Ascending aorta (tissue), 2 donors: ENCODE results near the gene RIT2. TPM values are rescaled to one million over a fixed set of nuclear protein-coding genes. Genes with fewer than 3 reads are reported as not detected.

ENCODE experiments used
- DNase-seq, 2 donors: peaks; one replicate each; pipeline ENCODE4 v3.0.0-alpha.2; 2019; ENCODE audit warnings: low spot score in 2 of 2
- H3K27ac ChIP-seq, 2 donors: fragments of 200-600 bp; sonication (generic); one replicate each; pipeline ENCODE4 v1.5.1; 2016 to 2017; ENCODE audit warnings: mild to moderate bottlenecking in 1 of 2
- H3K27me3 ChIP-seq: fragments of 200-600 bp; sonication (generic); one replicate; pipeline ENCODE4 v1.5.1; 2017
- H3K36me3 ChIP-seq, 2 donors: fragments of 200-600 bp; sonication (generic); one replicate each; pipeline ENCODE4 v1.5.1; 2016
- H3K4me1 ChIP-seq, 2 donors: fragments of 200-600 bp; sonication (generic); one replicate each; pipeline ENCODE4 v1.5.1; 2016 to 2017; ENCODE audit warnings: mild to moderate bottlenecking in 1 of 2
- H3K4me3 ChIP-seq, 2 donors: fragments of 200-600 bp; sonication (generic); one replicate each; pipeline ENCODE4 v1.5.1; 2016 to 2017; ENCODE audit warnings: mild to moderate bottlenecking in 1 of 2
- H3K9me3 ChIP-seq, 2 donors: fragments of 200-600 bp; sonication (generic); one replicate each; pipeline ENCODE4 v1.5.1; 2016
- intact Hi-C: fragments of 100-400 bp; cut with DNase I; formaldehyde crosslinking; loops from one replicate; pipeline ENCODE4 v1.15.1; 2023
- total RNA-seq: library from RNA; depleted of rRNA; stranded (reverse); fragments of >200 nt; gene quantifications from one replicate; pipeline ENCODE4 v1.1.0, GENCODE V29; 2016
- TF ChIP-seq, protein P1 (sequence below), 3 experiments: fragments of 200-600 bp in 2 of 3; fragments of 450-650 bp in 1 of 3; sonication (generic) in 2 of 3; IDR thresholded peaks; one replicate each; pipeline ENCODE4 v1.5.1; 2016 to 2019; ENCODE audit warnings: antibody characterized with exemption in 3 of 3, mild to moderate bottlenecking in 1 of 3, moderate library complexity in 1 of 3

Gene RIT2
- total RNA-seq, 1 donor from 2014 or later, result not detected

GRCh38 chr18:43158381-43158780 is 42.9 kb upstream of the RIT2 start:
- Histone ChIP-seq H3K4me1 (peaks cover 0 to 9% of the 10 kb centered on the region in 2 donors), H3K4me3 (no peak overlapping the region), H3K9me3 (no peaks in the 10 kb centered on the region), H3K27me3 (no peaks in the 10 kb centered on the region), H3K36me3 (no peaks in the 10 kb centered on the region), H3K27ac (no peak overlapping the region)
- DNase-seq, result no peak
- intact Hi-C loops, result no loop called here
- TF ChIP-seq, protein P1, sequence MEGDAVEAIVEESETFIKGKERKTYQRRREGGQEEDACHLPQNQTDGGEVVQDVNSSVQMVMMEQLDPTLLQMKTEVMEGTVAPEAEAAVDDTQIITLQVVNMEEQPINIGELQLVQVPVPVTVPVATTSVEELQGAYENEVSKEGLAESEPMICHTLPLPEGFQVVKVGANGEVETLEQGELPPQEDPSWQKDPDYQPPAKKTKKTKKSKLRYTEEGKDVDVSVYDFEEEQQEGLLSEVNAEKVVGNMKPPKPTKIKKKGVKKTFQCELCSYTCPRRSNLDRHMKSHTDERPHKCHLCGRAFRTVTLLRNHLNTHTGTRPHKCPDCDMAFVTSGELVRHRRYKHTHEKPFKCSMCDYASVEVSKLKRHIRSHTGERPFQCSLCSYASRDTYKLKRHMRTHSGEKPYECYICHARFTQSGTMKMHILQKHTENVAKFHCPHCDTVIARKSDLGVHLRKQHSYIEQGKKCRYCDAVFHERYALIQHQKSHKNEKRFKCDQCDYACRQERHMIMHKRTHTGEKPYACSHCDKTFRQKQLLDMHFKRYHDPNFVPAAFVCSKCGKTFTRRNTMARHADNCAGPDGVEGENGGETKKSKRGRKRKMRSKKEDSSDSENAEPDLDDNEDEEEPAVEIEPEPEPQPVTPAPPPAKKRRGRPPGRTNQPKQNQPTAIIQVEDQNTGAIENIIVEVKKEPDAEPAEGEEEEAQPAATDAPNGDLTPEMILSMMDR (IDR thresholded peaks at IDR 0.05), result no peak

DNA sequence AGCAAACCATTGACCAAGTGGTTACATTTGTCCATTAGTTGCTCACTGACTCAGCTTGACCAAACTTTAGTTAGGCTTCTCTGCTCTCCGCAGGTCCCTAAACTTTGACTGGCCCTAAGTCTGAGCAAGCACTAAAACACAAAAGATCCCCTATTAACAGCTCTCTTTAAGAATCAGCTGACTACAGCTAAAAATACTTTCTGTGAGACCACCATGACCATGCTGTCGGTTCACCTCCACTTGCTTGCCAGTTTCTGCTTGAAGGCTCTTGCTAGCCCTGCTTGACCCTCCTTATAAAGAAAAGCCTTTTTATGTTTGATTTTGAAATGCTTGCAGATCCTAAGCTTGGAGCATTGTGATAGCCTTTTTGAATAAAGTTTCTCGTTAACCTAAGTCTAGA is 40.4 kb upstream of the RIT2 start:
- intact Hi-C loops, result no loop called here
- Histone ChIP-seq H3K27ac (no peak overlapping the region), H3K4me3 (no peak overlapping the region), H3K4me1 (peaks cover 0 to 9% of the 10 kb centered on the region in 2 donors), H3K36me3 (no peaks in the 10 kb centered on the region), H3K9me3 (no peaks in the 10 kb centered on the region), H3K27me3 (no peaks in the 10 kb centered on the region)
- TF ChIP-seq, protein P1 (IDR thresholded peaks at IDR 0.05), result no peak
- no peak for DNase-seq

DNA sequence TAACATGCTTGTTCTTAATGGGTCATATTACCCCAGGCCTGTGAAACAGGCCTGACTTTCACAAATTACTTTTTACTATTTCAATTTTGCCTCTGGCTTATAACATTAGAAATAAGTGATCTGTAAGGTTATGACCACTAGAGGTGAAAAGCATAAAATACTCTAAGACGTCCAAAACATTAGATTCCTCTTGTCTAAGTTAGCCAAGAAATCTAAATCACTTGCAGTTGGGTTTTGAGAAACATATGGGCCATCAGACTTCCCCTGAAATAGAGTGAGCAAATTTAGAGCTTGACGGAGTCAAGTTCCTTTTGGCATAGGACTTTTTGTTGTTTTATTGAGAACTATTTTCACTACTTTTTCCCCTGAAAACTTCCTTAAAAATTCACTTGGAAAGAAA is 32.7 kb upstream of the RIT2 start:
- TF ChIP-seq, protein P1 (IDR thresholded peaks at IDR 0.05), result no peak
- Histone ChIP-seq H3K27me3 (no peaks in the 10 kb centered on the region), H3K4me3 (no peak overlapping the region), H3K27ac (no peak overlapping the region), H3K36me3 (no peaks in the 10 kb centered on the region), H3K9me3 (no peaks in the 10 kb centered on the region), H3K4me1 (no peaks in the 10 kb centered on the region)
- intact Hi-C loops, result no loop called here
- no peak for DNase-seq

DNA sequence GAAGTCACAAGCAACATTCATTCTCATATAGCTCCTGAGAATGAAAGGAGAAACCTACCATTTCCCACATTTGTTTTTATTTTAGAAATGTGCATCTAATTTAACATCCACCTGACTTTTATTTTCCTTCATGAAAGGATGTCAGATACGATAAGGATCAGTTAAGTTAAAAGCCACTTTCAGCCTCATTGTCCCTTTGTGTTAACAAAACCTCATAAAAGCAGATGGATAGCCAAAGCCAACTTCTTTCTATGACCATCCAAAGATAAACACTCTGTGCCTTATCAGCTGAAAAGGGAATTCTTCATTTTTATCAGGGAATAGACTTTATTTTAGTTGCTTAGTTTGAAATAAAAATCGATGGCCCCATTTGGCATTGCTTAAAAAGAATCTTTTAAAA is 25.7 kb upstream of the RIT2 start:
- H3K27me3 ChIP-seq, result no peaks in the 10 kb centered on the region
- TF ChIP-seq, protein P1 (IDR thresholded peaks at IDR 0.05), result no peak
- intact Hi-C loops, result no loop called here
- H3K4me1 ChIP-seq, result no peaks in the 10 kb centered on the region
- no peak for DNase-seq
- H3K27ac ChIP-seq, result no peak overlapping the region
- H3K36me3 ChIP-seq, result no peaks in the 10 kb centered on the region
- no peaks in the 10 kb centered on the region for H3K9me3 ChIP-seq
- no peak overlapping the region for H3K4me3 ChIP-seq

DNA sequence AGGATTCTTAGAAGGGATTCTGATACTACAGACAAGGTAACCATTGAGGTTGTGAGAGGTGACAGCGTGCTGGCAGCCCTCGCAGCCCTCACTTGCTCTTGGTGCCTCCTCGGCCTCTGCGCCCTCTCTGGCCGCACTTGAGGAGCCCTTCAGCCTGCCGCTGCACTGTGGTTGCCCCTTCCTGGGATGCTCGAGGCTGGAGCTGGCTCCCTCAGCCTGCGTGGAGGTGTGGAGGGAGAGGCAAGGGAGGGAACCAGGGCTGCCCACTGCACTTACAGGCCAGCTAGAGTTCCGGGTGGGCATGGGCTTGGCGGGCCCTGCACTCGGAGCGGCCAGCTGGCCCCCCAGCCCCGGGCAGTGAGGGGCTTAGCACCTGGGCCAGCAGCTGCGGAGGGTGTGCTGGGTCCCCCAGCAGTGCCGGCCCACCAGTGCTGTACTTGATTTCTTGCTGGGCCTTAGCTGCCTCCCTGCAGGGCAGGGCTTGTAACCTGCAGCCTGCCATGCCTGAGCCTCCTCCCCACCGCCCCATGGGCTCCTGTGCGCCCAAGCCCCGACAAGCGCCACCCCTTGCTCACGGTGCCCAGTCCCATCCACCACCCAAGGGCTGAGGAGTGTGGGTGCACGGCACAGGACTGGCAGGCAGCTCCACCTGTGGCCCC is 23.9 kb upstream of the RIT2 start:
- TF ChIP-seq, protein P1 (IDR thresholded peaks at IDR 0.05), result no peak
- no peaks in the 10 kb centered on the region for H3K27me3 ChIP-seq
- no peaks in the 10 kb centered on the region for H3K4me1 ChIP-seq
- DNase-seq, result no peak
- intact Hi-C loops, result no loop called here
- no peak overlapping the region for H3K4me3 ChIP-seq
- H3K36me3 ChIP-seq, result no peaks in the 10 kb centered on the region
- H3K9me3 ChIP-seq, result no peaks in the 10 kb centered on the region
- H3K27ac ChIP-seq, result no peak overlapping the region

DNA sequence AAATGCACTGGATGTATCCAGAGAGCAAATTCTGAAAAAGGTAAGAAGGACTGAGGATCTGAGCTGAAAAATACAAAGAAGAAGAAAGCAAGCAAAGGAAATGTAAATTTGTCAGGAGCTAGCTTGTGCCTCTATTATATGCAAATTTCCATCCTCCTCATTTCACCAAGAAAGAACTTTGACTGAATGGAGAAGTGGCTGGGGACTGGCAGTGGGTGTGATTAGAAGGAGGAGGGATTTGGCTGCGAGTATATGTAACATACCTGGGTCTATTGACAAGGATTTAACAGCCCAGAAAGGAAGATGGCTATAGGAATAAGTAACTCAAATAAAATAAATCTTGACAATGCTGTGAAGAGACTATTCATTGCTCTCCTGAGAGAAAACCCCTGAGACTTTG is 19.4 kb upstream of the RIT2 start:
- no peaks in the 10 kb centered on the region for H3K9me3 ChIP-seq
- intact Hi-C loops, result no loop called here
- no peaks in the 10 kb centered on the region for H3K27me3 ChIP-seq
- no peak for DNase-seq
- TF ChIP-seq, protein P1 (IDR thresholded peaks at IDR 0.05), result no peak
- H3K4me3 ChIP-seq, result no peak overlapping the region
- H3K27ac ChIP-seq, result no peak overlapping the region
- H3K4me1 ChIP-seq, result no peaks in the 10 kb centered on the region
- no peaks in the 10 kb centered on the region for H3K36me3 ChIP-seq
